Loucy (cell line): ENCODE measurements around the gene ZNF836.
A peak's percentile ranks its signal among the peaks of the same experiment; 100 is the strongest.

Experiments
- H2AFZ ChIP-seq: fragments of 200-600 bp; sonication (generic); 2 replicates; pipeline ENCODE4 v1.6.0; 2016; ENCODE audit warnings: antibody characterized with exemption, mild to moderate bottlenecking, low read length, moderate library complexity
- H3F3A ChIP-seq: fragments of 200-600 bp; 2 replicates; pipeline ENCODE4 v1.6.0; 2016; ENCODE audit warnings: antibody characterized with exemption, low read depth, mild to moderate bottlenecking
- H3K27me3 ChIP-seq: fragments of 200-600 bp; sonication (generic); 2 replicates; pipeline ENCODE4 v1.6.1; 2014; ENCODE audit warnings: low read length, mild to moderate bottlenecking; ENCODE audit not compliant: insufficient read depth, poor library complexity, severe bottlenecking
- H3K36me3 ChIP-seq: fragments of 200-600 bp; sonication (generic); 2 replicates; pipeline ENCODE4 v1.6.1; 2016; ENCODE audit warnings: low read length; ENCODE audit not compliant: insufficient read depth
- H3K4me1 ChIP-seq: fragments of 200-600 bp; sonication (generic); 2 replicates; pipeline ENCODE4 v1.5.1; 2014; ENCODE audit warnings: low read length, mild to moderate bottlenecking; ENCODE audit not compliant: insufficient read depth, poor library complexity, severe bottlenecking
- H3K4me2 ChIP-seq: fragments of 200-600 bp; sonication (generic); 2 replicates; pipeline ENCODE4 v1.6.0; 2014; ENCODE audit warnings: antibody characterized with exemption, low read length, low read depth, mild to moderate bottlenecking; ENCODE audit not compliant: poor library complexity, severe bottlenecking
- H3K4me3 ChIP-seq: fragments of 200-600 bp; sonication (generic); 2 replicates; pipeline ENCODE4 v1.5.1; 2014; ENCODE audit warnings: low read length, mild to moderate bottlenecking, mixed read lengths; ENCODE audit not compliant: poor library complexity, severe bottlenecking
- H3K79me2 ChIP-seq: fragments of 200-600 bp; sonication (generic); 2 replicates; pipeline ENCODE4 v1.6.1; 2014; ENCODE audit warnings: low read length; ENCODE audit not compliant: insufficient read depth
- H3K9ac ChIP-seq: fragments of 200-600 bp; sonication (generic); 2 replicates; pipeline ENCODE4 v1.6.0; 2014; ENCODE audit warnings: mild to moderate bottlenecking, low read depth, low read length, moderate library complexity; ENCODE audit not compliant: poor library complexity, severe bottlenecking
- H3K9me2 ChIP-seq: fragments of 200-600 bp; sonication (generic); replicated peaks from 2 replicates; pipeline ENCODE4 v1.6.1; 2016; ENCODE audit warnings: low read depth, low read length, mixed read lengths
- H3K9me3 ChIP-seq: fragments of 200-600 bp; sonication (generic); 2 replicates; pipeline ENCODE4 v1.6.1; 2014; ENCODE audit warnings: mild to moderate bottlenecking, antibody characterized with exemption, low read length, low read depth; ENCODE audit not compliant: insufficient read depth
- H4K20me1 ChIP-seq: fragments of 200-600 bp; sonication (generic); 2 replicates; pipeline ENCODE4 v1.6.0; 2014; ENCODE audit warnings: antibody characterized with exemption, low read length, mild to moderate bottlenecking; ENCODE audit not compliant: insufficient read depth, poor library complexity, severe bottlenecking
- CTCF ChIP-seq: fragments of 200-600 bp; sonication (generic); conservative IDR thresholded peaks from 2 replicates; pipeline ENCODE4 v1.5.1; 2014; ENCODE audit warnings: mild to moderate bottlenecking, antibody characterized with exemption, low read length
- EZH2phosphoT487 ChIP-seq: fragments of 200-600 bp; IDR thresholded peaks from 2 replicates; pipeline ENCODE4 v1.6.1; 2018; ENCODE audit warnings: antibody characterized with exemption, mild to moderate bottlenecking, moderate library complexity, borderline replicate concordance

ZNF836 gene

DNA sequence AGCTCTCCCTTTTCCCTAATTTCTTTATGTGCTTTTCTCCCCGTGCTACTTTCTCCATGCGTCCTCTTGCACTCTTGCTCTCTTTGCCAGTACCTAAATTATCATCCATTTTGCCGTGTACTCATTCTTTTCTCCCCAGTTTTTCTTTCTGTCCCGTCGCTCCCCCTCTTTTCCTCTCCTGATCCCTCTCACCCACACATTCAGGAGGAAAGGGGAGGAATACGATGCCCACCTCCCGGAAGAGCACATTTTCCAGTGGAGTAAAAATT, 32.5 kb downstream of the ZNF836 start:
- no peaks in the 10 kb centered on the region for H3K27me3 ChIP-seq
- H3K4me1 ChIP-seq: peaks cover 16% of the 10 kb centered on the region
- no peaks in the 10 kb centered on the region for H4K20me1 ChIP-seq
- no peaks in the 10 kb centered on the region for H3K36me3 ChIP-seq
- H3K79me2 ChIP-seq: peaks cover 50% of the 10 kb centered on the region
- H3K9ac ChIP-seq: peak overlapping the region; percentile 96
- no peaks in the 10 kb centered on the region for H3F3A ChIP-seq
- H2AFZ ChIP-seq: peak overlapping the region; percentile 89
- TF ChIP-seq EZH2phosphoT487: no peak
- TF ChIP-seq CTCF: no peak
- peak overlapping the region; percentile 87 for H3K4me2 ChIP-seq
- no peaks in the 10 kb centered on the region for H3K9me3 ChIP-seq
- H3K4me3 ChIP-seq: peak overlapping the region; percentile 99
- H3K9me2 ChIP-seq: no peaks in the 10 kb centered on the region

DNA sequence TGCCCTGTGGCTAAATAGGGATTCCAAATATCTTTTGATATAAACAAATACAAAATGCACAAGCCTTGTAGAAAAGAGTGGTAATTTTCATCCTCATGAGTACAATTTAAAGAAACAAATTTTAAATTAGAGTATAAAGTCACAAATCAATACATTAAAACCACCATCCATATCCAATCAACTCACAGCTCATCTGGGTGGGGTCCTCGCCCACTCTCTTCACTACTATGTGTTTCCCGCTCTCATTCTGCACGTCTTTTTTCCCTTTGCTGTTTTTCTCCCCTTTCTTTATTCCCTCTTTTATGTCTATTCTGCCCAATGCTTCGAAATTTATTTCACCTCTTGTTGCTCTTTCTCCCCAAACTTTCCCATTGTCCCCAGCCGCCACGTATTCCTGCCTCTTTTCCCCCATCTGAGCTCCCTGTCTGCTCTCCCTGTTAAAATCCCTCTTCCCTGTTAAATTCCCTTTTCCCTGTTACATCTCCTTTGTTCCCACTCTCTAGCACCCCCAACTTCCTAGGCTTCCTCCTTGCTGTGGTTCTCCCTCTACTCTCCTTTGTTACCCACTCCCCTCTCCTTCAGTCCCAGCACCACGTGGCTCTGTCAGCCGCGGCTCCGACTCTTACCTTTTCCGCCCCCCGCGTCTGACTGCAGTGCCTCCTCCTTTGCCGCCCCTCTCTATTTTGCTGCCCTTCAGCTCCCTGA, 33.0 kb downstream of the ZNF836 start:
- Histone ChIP-seq H3K4me1 (peaks cover 16% of the 10 kb centered on the region), H3K79me2 (peaks cover 55% of the 10 kb centered on the region), H2AFZ (peak overlapping the region; percentile 89), H4K20me1 (no peaks in the 10 kb centered on the region), H3K36me3 (no peaks in the 10 kb centered on the region), H3K27me3 (no peaks in the 10 kb centered on the region), H3F3A (no peaks in the 10 kb centered on the region), H3K4me3 (peak overlapping the region; percentile 99), H3K9ac (peak overlapping the region; percentile 96), H3K9me3 (no peaks in the 10 kb centered on the region), H3K9me2 (no peaks in the 10 kb centered on the region), H3K4me2 (peak overlapping the region; percentile 87)
- TF ChIP-seq EZH2phosphoT487: no peak
- no peak for TF ChIP-seq CTCF

DNA sequence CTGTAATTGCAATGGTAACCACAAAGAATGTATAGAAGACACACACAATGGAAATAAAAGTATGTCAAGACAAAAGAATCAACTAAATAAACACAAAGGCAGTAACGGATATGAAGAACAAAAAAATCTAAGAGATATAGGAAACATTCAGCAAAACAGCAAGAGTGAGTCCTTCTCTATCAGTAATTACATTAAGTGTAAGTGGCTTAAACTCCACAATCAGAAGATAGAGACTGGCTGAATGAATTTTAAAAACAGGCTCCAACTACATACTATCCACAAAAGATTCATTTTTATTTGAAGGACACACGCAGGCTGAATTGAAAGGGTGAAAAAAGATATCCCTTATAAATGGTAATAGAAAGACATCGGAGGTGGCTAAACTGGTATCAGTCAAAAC, 51.1 kb downstream of the ZNF836 start:
- Histone ChIP-seq H3K4me1 (no peaks in the 10 kb centered on the region), H3K4me2 (no peak overlapping the region), H3K27me3 (no peaks in the 10 kb centered on the region), H2AFZ (no peak overlapping the region), H3K9me3 (peaks cover 59% of the 10 kb centered on the region), H3F3A (no peaks in the 10 kb centered on the region), H3K79me2 (no peaks in the 10 kb centered on the region), H3K9ac (no peak overlapping the region), H3K9me2 (no peaks in the 10 kb centered on the region), H3K4me3 (no peak overlapping the region), H4K20me1 (no peaks in the 10 kb centered on the region), H3K36me3 (peaks cover 97% of the 10 kb centered on the region)
- no peak for TF ChIP-seq EZH2phosphoT487
- no peak for TF ChIP-seq CTCF
